Measurements from ENCODE around the gene GABRA4.

Gene GABRA4

DNA sequence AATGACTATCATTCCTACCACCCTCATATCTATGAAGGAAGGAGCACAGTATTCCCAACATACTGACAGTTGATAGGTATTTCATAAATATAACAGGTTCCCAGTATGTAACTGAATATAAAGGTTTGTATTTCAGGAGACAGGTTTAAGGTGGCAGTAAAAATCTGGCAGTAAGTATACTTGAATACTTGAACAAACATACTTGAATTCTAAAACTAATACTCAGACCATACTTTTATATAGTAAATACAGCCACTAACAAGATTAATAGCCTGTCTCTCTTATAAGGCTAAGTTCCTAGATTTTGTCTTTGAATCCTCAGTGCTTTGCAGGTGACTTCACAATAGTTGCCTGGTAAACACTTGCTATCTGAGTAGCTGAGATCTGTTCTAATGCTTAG is 37.8 kb downstream of the GABRA4 start:
- no peaks in the 10 kb centered on the region for H3K27me3 Mint-ChIP-seq
- H3K27ac Mint-ChIP-seq, result no peak overlapping the region
- DNase-seq, result no peak
- no peak overlapping the region for H3K4me3 Mint-ChIP-seq
- no peaks in the 10 kb centered on the region for H3K4me1 Mint-ChIP-seq
- no peaks in the 10 kb centered on the region for H3K9me3 Mint-ChIP-seq
- no peaks in the 10 kb centered on the region for H3K36me3 Mint-ChIP-seq (ENCODE audit: low read depth)
- no peak for ATAC-seq

DNA sequence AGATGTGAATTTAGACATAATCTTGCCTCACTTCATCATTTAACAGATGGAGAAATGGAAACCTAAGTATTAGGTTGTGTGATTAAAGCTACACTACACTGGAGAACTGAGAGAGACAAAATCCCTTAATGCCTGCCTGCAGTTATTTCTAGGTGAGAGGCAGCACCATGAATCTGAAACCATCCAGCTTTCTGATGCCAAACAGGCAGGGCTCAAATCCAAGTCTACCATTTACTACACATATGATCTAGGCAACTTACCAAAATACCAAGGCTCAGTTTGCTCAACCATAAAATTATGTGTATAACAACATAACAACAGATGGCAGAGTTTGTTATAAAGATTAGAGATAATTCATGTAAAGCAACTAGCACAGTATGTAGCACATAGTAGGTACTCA is 38.7 kb downstream of the GABRA4 start:
- Mint-ChIP-seq H3K27ac (no peak overlapping the region), H3K27me3 (no peaks in the 10 kb centered on the region), H3K4me3 (no peak overlapping the region), H3K9me3 (no peaks in the 10 kb centered on the region), H3K36me3 (ENCODE audit: low read depth) (no peaks in the 10 kb centered on the region), H3K4me1 (no peaks in the 10 kb centered on the region)
- ATAC-seq (no peak), DNase-seq (no peak)

DNA sequence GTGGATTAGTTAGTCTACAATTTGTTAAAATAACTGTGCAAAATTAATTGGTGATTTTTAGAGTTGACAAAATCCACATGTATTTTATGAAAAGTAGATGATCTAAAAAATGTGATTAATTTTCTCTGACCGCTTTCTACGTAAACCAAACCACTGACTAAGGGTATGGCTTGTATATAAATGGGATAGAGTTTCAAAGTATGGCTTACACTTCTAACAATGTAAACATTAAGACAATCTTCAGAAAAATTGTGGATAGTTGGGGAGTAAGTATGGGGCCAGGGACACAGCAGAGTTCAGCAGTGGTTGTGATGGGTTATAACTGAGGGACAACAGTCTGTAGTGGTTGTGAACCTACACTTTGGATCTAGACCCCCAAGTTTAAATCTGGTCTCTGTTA is 39.8 kb downstream of the GABRA4 start:
- Mint-ChIP-seq H3K27me3 (no peaks in the 10 kb centered on the region), H3K4me1 (no peaks in the 10 kb centered on the region), H3K9me3 (no peaks in the 10 kb centered on the region), H3K27ac (no peak overlapping the region), H3K4me3 (no peak overlapping the region), H3K36me3 (ENCODE audit: low read depth) (no peaks in the 10 kb centered on the region)
- ATAC-seq, result no peak
- no peak for DNase-seq

DNA sequence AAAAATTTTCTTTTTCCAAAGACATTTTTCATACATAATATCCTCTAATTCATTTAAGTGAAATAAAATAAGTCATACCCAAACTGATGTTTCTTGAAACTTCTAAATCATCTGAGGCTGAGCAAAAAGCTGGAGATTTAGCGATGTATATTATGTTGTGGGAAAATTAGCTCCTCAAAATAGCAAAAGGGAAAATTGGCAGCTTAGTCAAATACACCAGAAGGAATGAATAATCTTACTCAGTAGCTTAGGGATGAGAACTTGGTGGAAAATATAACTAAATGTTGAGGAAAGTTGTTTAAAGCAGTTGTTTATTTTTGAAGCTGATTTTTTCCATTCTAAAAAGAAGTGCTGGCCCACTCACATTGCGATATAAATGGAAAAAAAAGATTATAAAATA is 40.9 kb downstream of the GABRA4 start:
- Mint-ChIP-seq H3K27ac (no peak overlapping the region), H3K36me3 (ENCODE audit: low read depth) (no peaks in the 10 kb centered on the region), H3K4me3 (no peak overlapping the region), H3K9me3 (no peaks in the 10 kb centered on the region), H3K4me1 (no peaks in the 10 kb centered on the region), H3K27me3 (no peaks in the 10 kb centered on the region)
- DNase-seq, result no peak
- ATAC-seq, result no peak

DNA sequence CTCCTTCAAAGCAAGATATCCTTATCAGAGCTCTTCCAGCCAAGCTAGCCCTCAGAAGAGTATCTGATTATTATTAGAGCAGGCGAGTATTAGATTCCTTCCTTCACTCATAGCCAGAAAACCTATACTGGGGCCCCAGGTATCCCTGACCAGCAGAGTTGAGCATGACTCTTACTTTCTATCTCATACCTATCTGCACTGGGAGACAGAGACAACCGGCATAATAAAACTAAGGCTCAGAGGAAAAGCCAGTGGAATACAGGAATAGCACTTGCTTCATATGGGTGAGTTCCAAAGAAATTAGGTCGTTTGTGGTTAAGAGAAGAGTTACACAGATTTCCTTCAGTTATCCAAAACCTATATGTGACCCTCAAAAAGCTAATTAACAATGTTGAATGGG is 42.6 kb downstream of the GABRA4 start:
- DNase-seq, result no peak
- Mint-ChIP-seq H3K4me1 (no peaks in the 10 kb centered on the region), H3K9me3 (no peaks in the 10 kb centered on the region), H3K4me3 (no peak overlapping the region), H3K27ac (no peak overlapping the region), H3K36me3 (ENCODE audit: low read depth) (no peaks in the 10 kb centered on the region), H3K27me3 (no peaks in the 10 kb centered on the region)
- ATAC-seq, result no peak

DNA sequence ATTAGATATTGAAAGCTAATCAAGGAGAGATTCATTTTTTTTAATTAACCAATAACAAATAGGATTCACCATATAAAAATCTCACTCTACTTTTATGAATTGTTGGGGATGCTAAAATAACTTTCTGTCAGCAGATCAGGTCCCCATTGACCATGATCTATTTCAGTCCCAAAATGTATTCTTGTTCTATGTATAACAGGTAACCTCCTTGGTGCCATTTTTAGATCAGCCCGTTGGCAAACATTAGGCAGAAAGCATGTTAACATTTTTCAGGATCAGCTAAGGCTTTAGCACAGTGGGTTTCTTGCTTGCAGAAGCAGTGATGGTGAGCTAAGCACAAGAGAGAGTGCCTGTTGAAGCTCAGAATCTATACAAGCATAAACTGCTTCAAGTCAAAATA is 43.6 kb downstream of the GABRA4 start:
- no peak for DNase-seq
- Mint-ChIP-seq H3K9me3 (no peaks in the 10 kb centered on the region), H3K27ac (no peak overlapping the region), H3K4me3 (no peak overlapping the region), H3K27me3 (no peaks in the 10 kb centered on the region), H3K4me1 (no peaks in the 10 kb centered on the region), H3K36me3 (ENCODE audit: low read depth) (no peaks in the 10 kb centered on the region)
- no peak for ATAC-seq

DNA sequence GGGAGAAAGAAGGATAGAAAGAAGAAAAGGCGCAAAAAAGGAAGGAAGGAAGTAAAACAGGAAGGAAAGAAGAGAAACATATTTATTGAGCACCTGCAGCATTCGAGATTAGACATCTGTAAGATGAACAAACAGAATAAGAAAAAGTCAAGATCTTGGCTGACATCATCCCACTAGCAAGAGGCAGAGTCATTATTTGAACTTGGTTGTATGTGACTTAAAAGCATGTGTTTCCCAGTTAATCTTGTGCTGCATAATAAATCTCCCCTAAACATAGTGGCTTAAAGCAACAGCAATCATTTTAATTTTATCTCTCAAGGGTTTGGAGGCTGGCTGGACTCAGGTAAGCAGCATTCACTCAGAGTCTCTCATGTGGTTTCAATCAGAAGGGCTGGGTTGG is 45.8 kb downstream of the GABRA4 start:
- no peak for DNase-seq
- Mint-ChIP-seq H3K9me3 (no peaks in the 10 kb centered on the region), H3K27me3 (no peaks in the 10 kb centered on the region), H3K36me3 (ENCODE audit: low read depth) (no peaks in the 10 kb centered on the region), H3K27ac (no peak overlapping the region), H3K4me1 (no peaks in the 10 kb centered on the region), H3K4me3 (no peak overlapping the region)
- no peak for ATAC-seq

DNA sequence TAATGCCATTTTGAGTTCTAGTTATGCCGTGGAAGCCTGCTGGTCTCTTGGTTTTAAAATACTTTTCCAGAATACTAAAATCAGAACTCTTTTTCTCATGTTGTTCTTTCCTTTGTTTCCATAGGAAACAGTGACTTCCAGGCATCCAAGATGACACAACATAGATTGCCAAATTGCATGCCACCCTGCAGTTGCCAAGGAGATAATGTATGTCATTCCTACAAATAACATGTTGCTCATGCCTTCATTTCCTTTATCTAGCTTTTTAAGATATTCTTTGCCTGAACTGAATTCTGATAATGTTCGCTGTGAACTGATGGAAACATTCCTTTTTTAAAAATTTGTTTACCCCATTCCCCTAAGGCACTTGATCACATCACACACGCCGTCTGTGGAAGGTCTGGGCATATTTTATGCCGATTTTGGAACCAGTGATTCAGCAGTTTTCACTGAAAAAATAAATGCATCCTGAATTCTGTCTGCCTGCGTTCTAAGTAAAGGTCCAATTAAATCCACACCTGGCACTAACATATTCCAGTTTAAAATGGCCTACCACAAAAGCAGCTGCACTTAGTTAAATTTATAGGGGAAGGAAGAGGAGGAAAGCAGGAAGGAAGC is 46.4 kb downstream of the GABRA4 start:
- Mint-ChIP-seq H3K27me3 (no peaks in the 10 kb centered on the region), H3K27ac (no peak overlapping the region), H3K9me3 (no peaks in the 10 kb centered on the region), H3K4me3 (no peak overlapping the region), H3K4me1 (no peaks in the 10 kb centered on the region), H3K36me3 (ENCODE audit: low read depth) (no peaks in the 10 kb centered on the region)
- DNase-seq (no peak), ATAC-seq (no peak)

DNA sequence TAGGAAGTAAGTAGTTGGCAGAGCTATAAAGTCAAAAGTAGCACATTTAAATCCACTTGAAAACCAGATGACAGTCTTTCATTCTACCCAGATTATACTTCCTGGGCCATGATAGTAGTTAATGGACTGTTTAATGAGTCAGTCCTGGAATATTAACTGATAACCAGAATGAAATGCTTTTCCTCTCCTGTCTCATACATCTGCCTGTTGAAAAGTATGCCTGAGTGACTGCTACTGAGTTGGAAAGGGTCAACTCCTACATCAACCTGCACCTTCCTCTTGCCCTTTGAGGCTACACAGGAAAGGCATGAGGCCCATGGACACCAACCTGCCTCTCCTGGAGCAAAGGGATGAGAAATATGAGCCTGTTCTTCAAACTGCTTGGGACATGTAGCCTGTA is 48.3 kb downstream of the GABRA4 start:
- H3K4me1 Mint-ChIP-seq, result no peaks in the 10 kb centered on the region
- no peak overlapping the region for H3K4me3 Mint-ChIP-seq
- DNase-seq (no peak), ATAC-seq (no peak)
- H3K36me3 Mint-ChIP-seq (ENCODE audit: low read depth), result no peaks in the 10 kb centered on the region
- H3K27ac Mint-ChIP-seq, result no peak overlapping the region
- no peaks in the 10 kb centered on the region for H3K9me3 Mint-ChIP-seq
- H3K27me3 Mint-ChIP-seq, result no peaks in the 10 kb centered on the region

DNA sequence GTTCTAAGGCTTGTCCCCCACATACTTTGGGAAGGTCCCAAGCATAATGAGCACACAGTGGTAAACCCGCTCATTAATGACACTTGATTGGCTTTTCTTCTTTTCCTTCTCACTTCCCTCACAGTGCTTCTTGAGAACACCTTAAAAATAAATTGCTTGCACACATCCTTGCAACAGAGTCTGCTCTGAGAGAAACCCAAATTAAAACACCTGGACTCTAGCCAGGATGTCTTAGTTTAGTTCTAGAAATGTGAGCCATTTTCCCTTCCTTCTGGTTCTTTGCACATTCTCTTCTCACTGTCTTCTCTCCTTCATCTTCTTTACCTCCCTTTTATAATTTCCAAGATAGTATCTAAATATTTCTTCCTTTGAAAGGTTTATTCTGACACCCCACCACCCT is 49.0 kb downstream of the GABRA4 start:
- no peak for ATAC-seq
- H3K4me3 Mint-ChIP-seq, result no peak overlapping the region
- H3K9me3 Mint-ChIP-seq, result no peaks in the 10 kb centered on the region
- DNase-seq, result no peak
- H3K27ac Mint-ChIP-seq, result no peak overlapping the region
- no peaks in the 10 kb centered on the region for H3K4me1 Mint-ChIP-seq
- H3K36me3 Mint-ChIP-seq (ENCODE audit: low read depth), result no peaks in the 10 kb centered on the region
- no peaks in the 10 kb centered on the region for H3K27me3 Mint-ChIP-seq

DNA sequence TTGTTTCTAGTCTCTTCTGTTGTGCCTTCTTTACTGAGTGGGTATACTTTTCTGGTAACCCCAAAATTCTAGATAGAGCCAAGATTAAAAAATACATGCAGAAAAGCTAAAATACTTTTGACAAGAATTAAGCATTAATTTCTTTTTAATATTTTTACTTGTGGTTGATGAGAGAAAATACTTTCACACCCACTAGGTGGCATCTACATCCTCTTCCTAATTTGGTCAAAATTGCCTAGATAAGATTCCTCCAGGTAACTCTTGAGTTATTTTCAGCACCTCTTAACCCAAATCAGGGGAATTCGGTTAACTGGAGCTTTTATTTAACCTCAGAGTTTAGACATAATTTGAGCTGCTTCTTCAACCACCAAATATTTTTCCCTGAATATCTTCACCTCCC is 55.9 kb downstream of the GABRA4 start:
- Mint-ChIP-seq H3K4me1 (no peaks in the 10 kb centered on the region), H3K4me3 (no peak overlapping the region), H3K9me3 (no peaks in the 10 kb centered on the region), H3K36me3 (ENCODE audit: low read depth) (no peaks in the 10 kb centered on the region), H3K27ac (no peak overlapping the region), H3K27me3 (no peaks in the 10 kb centered on the region)
- DNase-seq (no peak), ATAC-seq (no peak)

DNA sequence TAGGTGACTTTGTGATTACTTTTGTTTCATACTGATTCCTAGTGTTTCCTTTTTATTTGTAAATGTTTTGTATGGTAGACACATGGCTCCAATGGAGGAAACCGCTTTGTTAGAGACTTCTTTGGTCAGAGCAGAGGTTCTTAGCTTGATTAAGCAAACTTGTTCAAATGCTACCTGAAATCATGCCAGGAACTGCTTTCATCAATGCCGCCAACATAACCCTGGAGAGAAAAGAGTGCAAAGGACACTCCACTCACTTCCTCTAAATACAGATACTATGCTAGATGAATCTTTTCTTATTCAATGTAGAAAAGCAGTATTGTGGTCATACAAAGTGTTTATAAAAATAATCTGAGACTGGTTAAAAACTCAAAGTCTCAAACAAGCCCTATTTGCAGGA is 58.7 kb downstream of the GABRA4 start:
- H3K9me3 Mint-ChIP-seq, result no peaks in the 10 kb centered on the region
- H3K4me1 Mint-ChIP-seq, result no peaks in the 10 kb centered on the region
- no peak overlapping the region for H3K27ac Mint-ChIP-seq
- H3K36me3 Mint-ChIP-seq (ENCODE audit: low read depth), result no peaks in the 10 kb centered on the region
- DNase-seq, result no peak
- no peak for ATAC-seq
- no peak overlapping the region for H3K4me3 Mint-ChIP-seq
- no peaks in the 10 kb centered on the region for H3K27me3 Mint-ChIP-seq

DNA sequence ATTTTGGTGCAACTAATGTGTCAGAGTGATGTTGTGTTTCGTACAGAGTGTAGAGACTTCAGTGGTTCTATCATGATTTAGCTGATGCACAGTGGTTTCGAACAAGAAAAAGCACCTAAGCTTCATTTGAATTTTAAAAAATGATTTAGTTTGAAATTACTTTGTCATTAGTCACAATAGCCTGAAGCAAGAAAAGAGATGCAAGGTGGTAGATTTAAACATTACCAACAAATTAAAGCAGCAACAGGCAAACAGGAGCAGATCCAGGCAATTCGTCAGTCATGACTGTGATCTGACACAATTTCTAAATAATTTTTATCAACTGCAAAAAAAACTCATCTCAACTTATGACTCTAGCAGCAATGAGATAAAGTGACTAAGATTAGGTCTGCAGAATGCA is 59.7 kb downstream of the GABRA4 start:
- no peak overlapping the region for H3K27ac Mint-ChIP-seq
- H3K36me3 Mint-ChIP-seq (ENCODE audit: low read depth), result no peaks in the 10 kb centered on the region
- H3K4me1 Mint-ChIP-seq, result no peaks in the 10 kb centered on the region
- no peaks in the 10 kb centered on the region for H3K27me3 Mint-ChIP-seq
- ATAC-seq (no peak), DNase-seq (no peak)
- no peaks in the 10 kb centered on the region for H3K9me3 Mint-ChIP-seq
- no peak overlapping the region for H3K4me3 Mint-ChIP-seq

DNA sequence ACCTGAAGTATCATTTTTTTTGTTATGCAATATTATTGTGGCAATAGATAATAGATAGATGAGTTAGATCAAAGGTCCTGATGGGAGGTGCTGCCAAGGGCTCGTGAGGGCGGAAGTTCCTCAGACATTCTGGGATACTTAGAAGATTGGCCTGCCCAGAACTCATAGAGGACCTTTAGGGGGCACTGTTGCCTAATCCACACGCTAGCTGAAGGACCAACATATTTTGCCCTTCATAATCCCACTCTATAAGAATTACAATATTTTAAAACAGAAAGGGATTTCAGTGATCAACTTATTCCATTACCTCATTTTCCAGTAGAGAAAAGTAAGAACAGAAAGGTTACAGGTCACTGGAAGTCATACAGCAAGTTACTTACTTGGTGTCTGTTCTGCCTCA is 61.4 kb downstream of the GABRA4 start:
- Mint-ChIP-seq H3K27ac (no peak overlapping the region), H3K9me3 (no peaks in the 10 kb centered on the region), H3K4me1 (no peaks in the 10 kb centered on the region), H3K4me3 (no peak overlapping the region), H3K36me3 (ENCODE audit: low read depth) (no peaks in the 10 kb centered on the region), H3K27me3 (no peaks in the 10 kb centered on the region)
- DNase-seq (peak; percentile 4), ATAC-seq (no peak)

DNA sequence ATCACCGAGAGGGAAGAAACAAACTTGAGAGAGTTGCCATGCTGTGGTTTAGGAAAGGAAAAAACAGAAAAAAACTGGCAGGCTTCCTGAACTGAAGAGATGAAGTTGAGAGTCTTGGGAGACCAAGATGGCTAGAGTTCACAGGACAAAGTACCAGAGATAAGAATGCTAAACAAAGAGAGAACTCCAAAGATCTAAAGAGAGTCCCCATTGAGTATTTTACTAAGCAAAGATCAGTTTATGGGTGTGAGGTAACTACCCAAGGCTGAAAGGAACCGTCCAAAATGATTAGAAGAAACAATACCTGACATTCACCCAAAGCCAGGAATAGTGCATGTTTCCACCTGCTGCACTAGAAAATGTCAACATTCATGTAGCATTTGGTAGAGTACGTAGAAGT is 62.5 kb downstream of the GABRA4 start:
- no peaks in the 10 kb centered on the region for H3K36me3 Mint-ChIP-seq (ENCODE audit: low read depth)
- H3K4me3 Mint-ChIP-seq, result no peak overlapping the region
- ATAC-seq, result no peak
- no peak for DNase-seq
- no peaks in the 10 kb centered on the region for H3K9me3 Mint-ChIP-seq
- H3K27ac Mint-ChIP-seq, result no peak overlapping the region
- H3K27me3 Mint-ChIP-seq, result no peaks in the 10 kb centered on the region
- H3K4me1 Mint-ChIP-seq, result no peaks in the 10 kb centered on the region

DNA sequence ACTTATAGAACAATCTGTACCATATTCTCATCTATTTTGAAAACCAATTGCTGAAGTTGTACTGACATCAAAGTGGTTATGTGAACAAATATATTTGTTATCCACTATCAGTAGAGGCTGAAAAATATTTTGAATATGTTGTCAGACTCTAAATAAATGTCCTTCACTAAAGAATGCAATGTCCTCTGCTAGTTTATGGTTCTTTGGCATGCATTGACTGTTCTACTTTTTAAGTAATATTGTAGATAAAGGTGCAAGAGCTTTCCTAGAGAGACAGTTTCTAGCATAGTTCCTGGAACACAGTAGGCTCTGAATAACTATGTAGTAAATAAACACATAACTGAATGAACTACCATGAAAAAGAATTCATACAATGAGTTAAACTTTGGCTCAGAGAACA is 66.2 kb downstream of the GABRA4 start:
- no peaks in the 10 kb centered on the region for H3K36me3 Mint-ChIP-seq (ENCODE audit: low read depth)
- H3K9me3 Mint-ChIP-seq, result no peaks in the 10 kb centered on the region
- no peak for DNase-seq
- ATAC-seq, result no peak
- no peak overlapping the region for H3K27ac Mint-ChIP-seq
- no peaks in the 10 kb centered on the region for H3K4me1 Mint-ChIP-seq
- H3K4me3 Mint-ChIP-seq, result no peak overlapping the region
- no peaks in the 10 kb centered on the region for H3K27me3 Mint-ChIP-seq

Measured in activated naive CD8-positive, alpha-beta T cell treated with anti-CD3 and anti-CD28 coated beads, Interleukin-2, amount 50 U/mL, for 24 hours (primary cell).